ENCODE data around the gene SLC31A2.
A peak's percentile ranks its signal among the peaks of the same experiment; 100 is the strongest.
"Not testable (repeated sequence)": the region's sequence is repeated elsewhere in the genome, so short reads cannot be mapped to it uniquely, and the experiment has no call there.

Gene SLC31A2

GRCh38 chr9:113148372-113148705 is 2.5 kb upstream of the SLC31A2 start:
- no peaks in the 10 kb centered on the region for H3K36me3 ChIP-seq (ENCODE audit: low read length)
- no peaks in the 10 kb centered on the region for H3K9me3 ChIP-seq (ENCODE audit: insufficient read depth, low read length)
- no peak overlapping the region for H3K4me3 ChIP-seq (ENCODE audit: insufficient read depth, low read length, poor library complexity, severe bottlenecking)
- no peak overlapping the region for H2AFZ ChIP-seq (ENCODE audit: low read depth, low read length, severe bottlenecking)
- TF ChIP-seq, protein P1, sequence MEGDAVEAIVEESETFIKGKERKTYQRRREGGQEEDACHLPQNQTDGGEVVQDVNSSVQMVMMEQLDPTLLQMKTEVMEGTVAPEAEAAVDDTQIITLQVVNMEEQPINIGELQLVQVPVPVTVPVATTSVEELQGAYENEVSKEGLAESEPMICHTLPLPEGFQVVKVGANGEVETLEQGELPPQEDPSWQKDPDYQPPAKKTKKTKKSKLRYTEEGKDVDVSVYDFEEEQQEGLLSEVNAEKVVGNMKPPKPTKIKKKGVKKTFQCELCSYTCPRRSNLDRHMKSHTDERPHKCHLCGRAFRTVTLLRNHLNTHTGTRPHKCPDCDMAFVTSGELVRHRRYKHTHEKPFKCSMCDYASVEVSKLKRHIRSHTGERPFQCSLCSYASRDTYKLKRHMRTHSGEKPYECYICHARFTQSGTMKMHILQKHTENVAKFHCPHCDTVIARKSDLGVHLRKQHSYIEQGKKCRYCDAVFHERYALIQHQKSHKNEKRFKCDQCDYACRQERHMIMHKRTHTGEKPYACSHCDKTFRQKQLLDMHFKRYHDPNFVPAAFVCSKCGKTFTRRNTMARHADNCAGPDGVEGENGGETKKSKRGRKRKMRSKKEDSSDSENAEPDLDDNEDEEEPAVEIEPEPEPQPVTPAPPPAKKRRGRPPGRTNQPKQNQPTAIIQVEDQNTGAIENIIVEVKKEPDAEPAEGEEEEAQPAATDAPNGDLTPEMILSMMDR (IDR thresholded peaks at IDR 0.05; ENCODE audit: insufficient read depth, low read length, poor library complexity, severe bottlenecking) = no peak
- no peak for TF ChIP-seq EZH2phosphoT487 (conservative IDR thresholded peaks at IDR 0.05; ENCODE audit: low read length)
- no peaks in the 10 kb centered on the region for H3K79me2 ChIP-seq (ENCODE audit: insufficient read depth, low read length)
- no peaks in the 10 kb centered on the region for H3F3A ChIP-seq (ENCODE audit: insufficient read depth)
- H3K27me3 ChIP-seq (ENCODE audit: low read length) = no peaks in the 10 kb centered on the region
- H3K9ac ChIP-seq (ENCODE audit: low read length) = no peak overlapping the region
- H3K9me2 ChIP-seq (replicated peaks; ENCODE audit: insufficient read depth, low read length) = no peaks in the 10 kb centered on the region
- H3K27ac ChIP-seq (ENCODE audit: low read depth, low read length) = no peak overlapping the region
- no peaks in the 10 kb centered on the region for H4K20me1 ChIP-seq (ENCODE audit: low read depth, low read length)
- no peak overlapping the region for H3K4me2 ChIP-seq (ENCODE audit: low read depth, low read length, poor library complexity, severe bottlenecking)

GRCh38 chr9:113148781-113149510 is 1.9 kb upstream of the SLC31A2 start:
- no peak overlapping the region for H3K27ac ChIP-seq (ENCODE audit: low read depth, low read length)
- H3K9me3 ChIP-seq (ENCODE audit: insufficient read depth, low read length) = no peaks in the 10 kb centered on the region
- no peaks in the 10 kb centered on the region for H3F3A ChIP-seq (ENCODE audit: insufficient read depth)
- no peak overlapping the region for H3K4me2 ChIP-seq (ENCODE audit: low read depth, low read length, poor library complexity, severe bottlenecking)
- H4K20me1 ChIP-seq (ENCODE audit: low read depth, low read length) = no peaks in the 10 kb centered on the region
- H3K79me2 ChIP-seq (ENCODE audit: insufficient read depth, low read length) = no peaks in the 10 kb centered on the region
- TF ChIP-seq, protein P1 (IDR thresholded peaks at IDR 0.05; ENCODE audit: insufficient read depth, low read length, poor library complexity, severe bottlenecking) = no peak
- no peak for TF ChIP-seq EZH2phosphoT487 (conservative IDR thresholded peaks at IDR 0.05; ENCODE audit: low read length)
- no peak overlapping the region for H3K4me3 ChIP-seq (ENCODE audit: insufficient read depth, low read length, poor library complexity, severe bottlenecking)
- no peak overlapping the region for H2AFZ ChIP-seq (ENCODE audit: low read depth, low read length, severe bottlenecking)
- no peaks in the 10 kb centered on the region for H3K27me3 ChIP-seq (ENCODE audit: low read length)
- H3K9ac ChIP-seq (ENCODE audit: low read length) = no peak overlapping the region
- H3K9me2 ChIP-seq (replicated peaks; ENCODE audit: insufficient read depth, low read length) = no peaks in the 10 kb centered on the region
- no peaks in the 10 kb centered on the region for H3K36me3 ChIP-seq (ENCODE audit: low read length)

DNA sequence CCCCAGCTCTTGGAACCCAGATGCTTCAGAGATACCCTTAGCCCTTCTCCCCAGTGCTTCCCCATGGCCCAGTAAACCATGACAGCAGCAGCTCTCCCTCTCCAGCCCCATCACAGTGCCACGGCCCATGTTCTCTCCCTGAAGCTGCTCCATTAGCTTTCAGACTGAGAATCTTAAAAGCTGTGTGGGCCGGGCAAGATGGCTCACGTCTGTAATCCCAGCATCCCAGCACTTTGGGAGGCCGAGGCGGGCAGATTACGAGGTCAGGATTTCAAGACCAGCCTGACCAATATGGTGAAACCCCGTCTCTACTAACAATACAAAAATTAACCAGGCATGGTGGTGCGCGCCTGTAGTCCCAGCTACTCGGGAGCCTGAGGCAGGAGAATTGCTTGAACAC is 1.2 kb upstream of the SLC31A2 start:
- not testable (repeated sequence) for H3K9ac ChIP-seq (ENCODE audit: low read length); H3K4me2 ChIP-seq (ENCODE audit: low read depth, low read length, poor library complexity, severe bottlenecking); H3K9me3 ChIP-seq (ENCODE audit: insufficient read depth, low read length); H2AFZ ChIP-seq (ENCODE audit: low read depth, low read length, severe bottlenecking); H3K4me3 ChIP-seq (ENCODE audit: insufficient read depth, low read length, poor library complexity, severe bottlenecking); H3F3A ChIP-seq (ENCODE audit: insufficient read depth); H3K27ac ChIP-seq (ENCODE audit: low read depth, low read length); H3K27me3 ChIP-seq (ENCODE audit: low read length); H4K20me1 ChIP-seq (ENCODE audit: low read depth, low read length); H3K79me2 ChIP-seq (ENCODE audit: insufficient read depth, low read length); H3K9me2 ChIP-seq (replicated peaks; ENCODE audit: insufficient read depth, low read length); H3K36me3 ChIP-seq (ENCODE audit: low read length)

- no peaks in the 10 kb centered on the region for H3K9me2 ChIP-seq (replicated peaks; ENCODE audit: insufficient read depth, low read length)
- no peaks in the 10 kb centered on the region for H3K36me3 ChIP-seq (ENCODE audit: low read length)
- H3K9ac ChIP-seq (ENCODE audit: low read length) = 0 out of 2 replicates have a peak overlapping the region, but pooled peaks have one; percentile 66
- H3K9me3 ChIP-seq (ENCODE audit: insufficient read depth, low read length) = no peaks in the 10 kb centered on the region
- H2AFZ ChIP-seq (ENCODE audit: low read depth, low read length, severe bottlenecking) = no peak overlapping the region
- peak overlapping the region; percentile 74 for H3K4me3 ChIP-seq (ENCODE audit: insufficient read depth, low read length, poor library complexity, severe bottlenecking)
- no peaks in the 10 kb centered on the region for H4K20me1 ChIP-seq (ENCODE audit: low read depth, low read length)
- TF ChIP-seq EZH2phosphoT487 (conservative IDR thresholded peaks at IDR 0.05; ENCODE audit: low read length) = no peak
- TF ChIP-seq, protein P1 (IDR thresholded peaks at IDR 0.05; ENCODE audit: insufficient read depth, low read length, poor library complexity, severe bottlenecking) = no peak
- peak overlapping the region; percentile 67 for H3K4me2 ChIP-seq (ENCODE audit: low read depth, low read length, poor library complexity, severe bottlenecking)
- H3K27me3 ChIP-seq (ENCODE audit: low read length) = no peaks in the 10 kb centered on the region
- H3K27ac ChIP-seq (ENCODE audit: low read depth, low read length) = no peak overlapping the region
- no peaks in the 10 kb centered on the region for H3K79me2 ChIP-seq (ENCODE audit: insufficient read depth, low read length)
- no peaks in the 10 kb centered on the region for H3F3A ChIP-seq (ENCODE audit: insufficient read depth)
Measured at GRCh38 chr9:113151696-113152630, 1.2 kb downstream of the SLC31A2 start.

Measured in SU-DHL-6 (cell line).